Measurements from ENCODE around the gene RRP15. TPM values are rescaled to one million over a fixed set of nuclear protein-coding genes. Genes with fewer than 3 reads are reported as not detected.

Gene RRP15
- total RNA-seq, 1 experiment from 2014 or later, result 25.5 TPM

- no peaks in the 10 kb centered on the region for H3K9me3 ChIP-seq (ENCODE audit: control insufficient read depth in 1 of 2, insufficient read depth in 1 of 2, low read depth in 1 of 2, low read length in 2 of 2)
- DNase-seq (ENCODE audit: low read depth, low spot score) (no peak), ATAC-seq (no peak)
- no peak overlapping the region for H3K27ac ChIP-seq (ENCODE audit: low read depth, low read length)
- peaks cover 8% of the 10 kb centered on the region; the same call in 1 of the 2 replicates for H4K20me1 ChIP-seq (ENCODE audit: insufficient read depth)
- H2AFZ ChIP-seq (ENCODE audit: low read depth, low read length, poor library complexity, severe bottlenecking), result no peak overlapping the region
- RAD21 ChIA-PET (ENCODE audit: low non-redundant PET in 1 of 2, low total read pairs in 2 of 2, uncharacterized antibody in 2 of 2, unreplicated experiment in 2 of 2), result no interaction called here
- POLR2A ChIA-PET, result no interaction called here
- no peaks in the 10 kb centered on the region for H3K27me3 ChIP-seq (ENCODE audit: insufficient read depth, low read length)
- CTCF ChIA-PET, result interaction anchor here (1.3 kb wide), 1 partner anchor 26 kb away, joined by 4 read pairs; no protein-coding TSS in a partner anchor
- H3K36me3 ChIP-seq (ENCODE audit: control insufficient read depth in 1 of 2, insufficient read depth in 2 of 2, low read length in 2 of 2), result peaks cover 5 to 11% of the 10 kb centered on the region in 2 experiments; a peak in 3 of 4 replicates
- no peak overlapping the region for H3K9ac ChIP-seq (ENCODE audit: low read length)
- H3K79me2 ChIP-seq (ENCODE audit: insufficient read depth, low read length), result peaks cover 75% of the 10 kb centered on the region
- no peak overlapping the region for H3K4me2 ChIP-seq (ENCODE audit: low read length)
- H3K4me1 ChIP-seq (ENCODE audit: control insufficient read depth in 1 of 2, insufficient read depth in 2 of 2, low read length in 2 of 2), result no peaks in the 10 kb centered on the region
- no TSS peak for BruUV-seq (replicated peaks)
- H3K9me2 ChIP-seq (ENCODE audit: insufficient read depth), result no peaks in the 10 kb centered on the region
- H3K4me3 ChIP-seq (replicated peaks in 1 of 2; ENCODE audit: low read depth in 1 of 2, low read length in 2 of 2), result no peak overlapping the region
- intact Hi-C loops (cut with micrococcal nuclease), result no loop called here
- TF ChIP-seq FOSL1 (IDR thresholded peaks at IDR 0.05; ENCODE audit: low read depth), result no peak
- TF ChIP-seq ZBTB33 (IDR thresholded peaks at IDR 0.05; ENCODE audit: extremely low read depth, insufficient replicate concordance, low read length), result no peak
- no peak for TF ChIP-seq RAD21 (IDR thresholded peaks at IDR 0.05; ENCODE audit: low read depth)
These were observed 18.2 kb downstream of the RRP15 start for GRCh38 chr1:218303176-218303879.

GRCh38 chr1:218304281-218305039, 19.4 kb downstream of the RRP15 start:
- intact Hi-C loops (cut with micrococcal nuclease), result no loop called here
- CTCF ChIA-PET, result no interaction called here
- TF ChIP-seq RAD21 (IDR thresholded peaks at IDR 0.05; ENCODE audit: low read depth) (no peak), SP1 (IDR thresholded peaks at IDR 0.05; ENCODE audit: low read depth) (no peak), SIN3A (IDR thresholded peaks at IDR 0.05; ENCODE audit: low read depth) (no peak), POLR2AphosphoS5 (IDR thresholded peaks at IDR 0.05; ENCODE audit: low read depth, low read length) (no peak), SRF (IDR thresholded peaks at IDR 0.05; ENCODE audit: low read depth) (no peak), EGR1 (IDR thresholded peaks at IDR 0.05; ENCODE audit: low read depth) (no peak), EZH2phosphoT487 (IDR thresholded peaks at IDR 0.05; ENCODE audit: borderline replicate concordance) (no peak), ELF1 (IDR thresholded peaks at IDR 0.05; ENCODE audit: borderline replicate concordance, low read depth) (no peak), REST (IDR thresholded peaks at IDR 0.05; ENCODE audit: low read depth) (no peak)

More at GRCh38 chr1:218304281-218305039, 19.4 kb downstream of the RRP15 start:
- Histone ChIP-seq H3K27me3 (ENCODE audit: insufficient read depth, low read length) (no peaks in the 10 kb centered on the region), H3K36me3 (ENCODE audit: control insufficient read depth in 1 of 2, insufficient read depth in 2 of 2, low read length in 2 of 2) (peaks cover 5 to 15% of the 10 kb centered on the region in 2 experiments; a peak in 3 of 4 replicates), H3K9me2 (ENCODE audit: insufficient read depth) (no peaks in the 10 kb centered on the region), H3K4me1 (ENCODE audit: control insufficient read depth in 1 of 2, insufficient read depth in 2 of 2, low read length in 2 of 2) (no peaks in the 10 kb centered on the region), H4K20me1 (ENCODE audit: insufficient read depth) (peaks cover 4% of the 10 kb centered on the region; the same call in 1 of the 2 replicates), H3K79me2 (ENCODE audit: insufficient read depth, low read length) (peaks cover 64% of the 10 kb centered on the region), H3K4me3 (replicated peaks in 1 of 2; ENCODE audit: low read depth in 1 of 2, low read length in 2 of 2) (no peak overlapping the region), H3K9ac (ENCODE audit: low read length) (no peak overlapping the region), H3K4me2 (ENCODE audit: low read length) (no peak overlapping the region), H2AFZ (ENCODE audit: low read depth, low read length, poor library complexity, severe bottlenecking) (no peak overlapping the region), H3K9me3 (ENCODE audit: control insufficient read depth in 1 of 2, insufficient read depth in 1 of 2, low read depth in 1 of 2, low read length in 2 of 2) (no peaks in the 10 kb centered on the region), H3K27ac (ENCODE audit: low read depth, low read length) (no peak overlapping the region)
- ATAC-seq, result no peak
- BruUV-seq (replicated peaks), result no TSS peak
- ChIA-PET POLR2A (no interaction called here), RAD21 (ENCODE audit: low non-redundant PET in 1 of 2, low total read pairs in 2 of 2, uncharacterized antibody in 2 of 2, unreplicated experiment in 2 of 2) (no interaction called here)
- DNase-seq (ENCODE audit: low read depth, low spot score), result no peak
